NK-92 treated with Interleukin-12 subunit alpha and Interleukin-12 subunit beta, amount 100 ng/mL, for 24 hours (cell line): Measurements from ENCODE around the gene CPPED1.
"Not testable (repeated sequence)": the region's sequence is repeated elsewhere in the genome, so short reads cannot be mapped to it uniquely, and the experiment has no call there.

Source experiments
- DNase-seq: peaks from one replicate; lab custom pipeline; 2025; lab: John Stamatoyannopoulos, UW

Gene CPPED1

GRCh38 chr16:12801511-12802042, 2.1 kb downstream of the CPPED1 start:
- no peak for DNase-seq

DNA sequence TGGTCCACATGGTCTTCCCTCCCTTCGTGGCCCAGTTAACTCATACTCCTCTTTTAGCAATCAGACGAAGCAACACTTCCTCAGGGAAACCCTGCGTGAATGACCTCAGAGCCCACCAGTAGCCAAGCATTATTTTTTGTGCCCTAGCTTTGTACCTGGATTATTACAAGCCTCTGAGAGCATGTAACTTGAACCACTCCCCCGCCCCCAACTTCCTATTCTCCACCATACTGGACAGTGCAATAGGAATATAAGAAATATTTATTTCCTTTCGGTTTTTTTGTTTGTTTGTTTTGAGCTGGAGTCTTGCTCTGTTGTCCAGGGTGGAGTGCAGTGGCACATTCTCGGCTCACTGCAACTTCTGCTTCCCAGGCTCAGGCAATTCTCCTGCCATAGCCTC, 2.9 kb downstream of the CPPED1 start:
- no peak for DNase-seq

- not testable (repeated sequence) for DNase-seq
These were observed 3.7 kb downstream of the CPPED1 start for GRCh38 chr16:12799996-12800395.

DNA sequence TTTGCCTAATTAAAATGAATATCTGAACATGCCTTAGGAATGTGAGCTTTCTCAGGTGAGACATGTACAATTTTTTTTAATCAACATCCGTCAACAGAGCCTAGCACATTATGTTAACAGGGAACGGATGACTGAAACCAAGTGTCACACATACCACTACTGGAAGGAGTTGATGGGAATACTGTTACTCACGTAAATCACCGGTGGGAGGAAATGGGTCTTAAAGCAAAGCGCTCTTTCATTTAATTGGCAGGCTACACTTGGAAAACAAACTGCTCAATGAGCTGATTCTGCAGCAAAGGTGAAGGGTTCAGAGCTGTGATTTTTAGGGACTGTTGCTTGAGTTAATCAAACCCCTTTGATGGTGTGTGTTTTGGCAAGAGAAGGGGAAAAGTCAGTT, 4.8 kb downstream of the CPPED1 start:
- no peak for DNase-seq

GRCh38 chr16:12798171-12798570, 5.5 kb downstream of the CPPED1 start:
- DNase-seq = no peak

GRCh38 chr16:12796498-12796897, 7.2 kb downstream of the CPPED1 start:
- DNase-seq = no peak

DNA sequence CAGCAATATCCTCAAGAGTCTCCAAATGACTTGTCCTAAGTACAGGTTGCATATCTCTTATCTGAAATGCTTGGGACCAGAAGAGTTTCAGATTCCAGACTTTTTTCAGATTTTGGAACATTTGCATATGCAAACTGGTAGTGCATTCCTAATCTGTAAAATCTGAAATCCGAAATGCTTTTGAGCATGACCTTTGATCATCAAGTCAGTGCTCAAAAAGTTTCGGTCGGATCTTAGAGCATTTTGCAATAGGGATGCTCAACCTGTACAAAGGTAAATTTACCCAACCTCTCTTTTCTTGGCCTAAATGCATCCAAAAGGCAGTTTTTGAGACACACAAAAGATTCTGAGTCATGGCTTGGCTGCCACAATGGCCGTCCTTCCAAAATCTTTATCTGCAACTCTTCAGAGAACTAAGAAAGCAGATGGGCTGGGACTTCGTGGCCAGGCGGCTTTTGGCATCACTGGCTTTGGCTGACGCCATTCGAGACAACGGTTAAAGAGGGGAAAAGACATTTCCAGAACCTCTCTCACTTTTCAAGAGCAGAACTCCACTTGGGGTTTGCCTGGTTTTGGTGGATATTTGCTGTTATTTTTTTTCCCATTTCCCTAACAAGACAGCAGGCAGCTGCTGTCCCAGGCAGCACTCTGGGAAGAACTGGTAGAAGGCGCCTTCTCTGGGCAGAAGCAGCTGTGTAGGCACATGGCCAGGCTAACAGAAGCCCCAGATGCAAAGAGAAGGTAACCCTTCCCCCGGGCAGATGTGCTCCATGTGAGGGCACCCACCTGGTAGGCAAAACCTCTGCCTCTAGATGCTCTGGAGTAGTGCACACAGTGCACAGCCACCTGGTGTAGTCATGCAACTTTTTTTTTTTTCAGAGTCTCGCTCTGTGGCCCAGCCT, 8.9 kb downstream of the CPPED1 start:
- no peak for DNase-seq

- no peak for DNase-seq
These were observed 9.8 kb downstream of the CPPED1 start for GRCh38 chr16:12793865-12794240.

GRCh38 chr16:12793120-12793864, 10.4 kb downstream of the CPPED1 start:
- DNase-seq = no peak

- not testable (repeated sequence) for DNase-seq
These were observed 11.2 kb downstream of the CPPED1 start for GRCh38 chr16:12792528-12792927.

DNA sequence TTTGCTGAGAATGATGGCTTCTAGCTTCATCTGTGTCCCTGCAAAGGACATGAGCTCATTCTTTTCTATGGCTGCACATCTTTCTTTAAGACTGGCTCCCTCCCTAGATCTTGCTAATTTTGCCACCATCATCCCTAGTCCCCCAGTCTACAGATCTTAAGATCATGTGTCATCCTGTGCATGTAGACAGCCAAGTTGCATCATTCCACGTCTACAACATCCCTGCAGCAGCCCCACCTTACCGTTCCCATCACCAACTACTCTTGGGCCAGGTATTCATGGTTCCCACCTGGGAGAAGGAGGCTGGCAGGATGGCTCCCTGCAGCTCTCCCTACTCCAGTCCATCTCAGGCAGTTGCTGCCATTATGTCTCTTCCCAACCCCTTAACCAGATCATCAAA, 12.3 kb downstream of the CPPED1 start:
- DNase-seq = no peak

- no peak for DNase-seq
These were observed 14.9 kb downstream of the CPPED1 start for GRCh38 chr16:12788758-12789157.

DNA sequence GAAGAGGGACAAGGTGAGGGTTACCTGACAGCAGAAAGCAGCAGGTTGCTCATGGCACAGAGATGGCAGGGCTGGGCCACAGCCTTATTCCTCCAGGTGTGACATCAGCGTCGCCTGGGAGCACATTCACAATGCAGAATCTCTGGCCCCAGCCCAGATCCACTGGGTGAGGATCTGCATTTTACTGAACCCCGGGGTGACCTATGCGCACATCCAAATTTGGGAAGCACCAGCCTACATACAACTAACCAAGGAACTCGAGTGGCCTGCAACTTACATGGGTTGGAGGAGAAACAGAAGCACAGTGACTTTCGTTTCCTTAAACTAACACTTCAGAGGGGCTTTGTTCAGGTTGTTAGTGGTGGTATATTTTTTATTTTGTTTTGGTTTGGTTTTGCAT, 17.6 kb downstream of the CPPED1 start:
- DNase-seq = no peak

GRCh38 chr16:12784076-12784475, 19.6 kb downstream of the CPPED1 start:
- no peak for DNase-seq

- no peak for DNase-seq
These were observed 21.9 kb downstream of the CPPED1 start for GRCh38 chr16:12781777-12782176.

DNA sequence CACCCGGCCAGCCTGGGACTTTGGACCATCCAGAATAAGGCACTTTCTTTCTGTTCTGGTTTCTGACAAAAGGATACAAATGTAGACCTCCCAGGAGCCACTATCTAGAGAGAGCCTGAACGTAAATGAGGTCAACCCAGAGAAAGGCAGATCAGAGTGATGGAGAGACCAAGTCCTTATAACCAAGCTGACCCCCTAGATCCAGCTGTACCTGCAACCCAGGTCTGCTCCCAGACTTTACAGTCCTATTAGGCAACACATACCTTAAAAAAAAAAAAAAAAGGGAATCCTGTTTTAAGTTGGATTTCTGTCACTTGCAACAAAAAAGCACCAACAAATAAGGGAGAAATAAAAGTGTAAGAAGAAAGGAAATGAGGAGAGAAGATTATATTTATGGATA, 23.2 kb downstream of the CPPED1 start:
- no peak for DNase-seq

DNA sequence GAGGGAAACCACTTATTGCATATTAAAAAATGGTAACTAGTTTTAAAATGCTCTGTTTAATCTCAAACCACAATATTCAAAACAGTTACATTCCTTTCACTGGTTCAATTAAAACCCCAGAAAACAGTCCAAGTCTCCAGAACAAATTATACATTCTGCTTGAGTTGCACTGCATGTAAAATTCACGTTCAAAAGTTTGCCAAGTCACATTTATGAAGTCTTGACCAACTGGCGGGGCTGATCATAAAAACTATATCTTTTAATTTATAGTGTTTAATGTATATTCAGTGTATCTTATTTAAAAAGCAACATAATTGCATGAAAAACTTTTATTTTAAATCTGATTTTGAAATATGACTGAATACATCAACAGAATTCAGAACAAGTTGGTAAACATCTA, 25.0 kb downstream of the CPPED1 start:
- no peak for DNase-seq

DNA sequence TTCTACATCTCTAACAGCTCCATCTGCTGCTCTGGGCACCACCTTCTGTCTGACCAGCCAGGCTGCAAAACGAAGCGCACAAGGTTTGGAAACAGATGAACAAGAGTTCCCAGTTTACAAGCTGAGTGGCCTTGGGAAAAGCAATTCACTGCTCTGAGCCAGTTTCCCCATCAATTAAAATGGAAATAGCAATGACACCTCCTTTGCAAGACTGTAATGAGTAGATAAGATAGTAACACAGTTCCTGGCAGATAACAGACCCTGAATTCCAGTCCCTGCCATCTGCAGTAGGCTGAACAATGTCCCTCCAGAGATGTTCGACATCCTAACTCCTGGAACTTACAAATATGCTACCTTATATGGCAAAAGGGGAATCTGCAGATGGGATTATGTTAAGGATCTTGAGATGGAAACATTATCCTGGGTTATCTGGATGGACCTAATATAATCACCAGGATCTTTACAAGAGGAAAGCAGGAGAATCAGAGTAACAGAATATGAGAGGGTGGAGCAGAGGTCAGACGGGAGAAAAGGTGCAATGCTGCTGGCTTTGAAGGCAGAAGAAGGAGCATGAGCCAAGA, 27.9 kb downstream of the CPPED1 start:
- DNase-seq = no peak

GRCh38 chr16:12773221-12773620, 30.5 kb downstream of the CPPED1 start:
- no peak for DNase-seq

- DNase-seq = no peak
These were observed 32.3 kb downstream of the CPPED1 start for GRCh38 chr16:12771341-12771798.

DNA sequence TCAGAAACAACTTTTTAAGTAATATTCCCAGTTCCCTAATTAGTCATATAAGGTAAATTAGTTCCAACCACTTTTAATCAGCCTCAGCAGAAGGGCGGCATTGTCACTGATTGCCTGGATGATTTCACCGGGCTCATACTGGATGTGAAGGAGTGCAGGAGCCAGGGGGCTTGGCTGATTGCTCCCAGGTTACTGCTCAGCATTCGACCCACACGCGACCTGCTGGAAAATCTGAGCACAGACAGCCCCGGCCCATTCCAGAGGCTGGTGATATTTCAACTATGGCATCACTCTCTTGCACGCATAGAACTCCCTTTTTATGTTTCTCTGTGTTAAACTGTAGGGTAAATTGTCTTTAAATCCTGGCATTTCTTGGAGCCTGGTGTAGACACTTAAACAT, 34.2 kb downstream of the CPPED1 start:
- no peak for DNase-seq

DNA sequence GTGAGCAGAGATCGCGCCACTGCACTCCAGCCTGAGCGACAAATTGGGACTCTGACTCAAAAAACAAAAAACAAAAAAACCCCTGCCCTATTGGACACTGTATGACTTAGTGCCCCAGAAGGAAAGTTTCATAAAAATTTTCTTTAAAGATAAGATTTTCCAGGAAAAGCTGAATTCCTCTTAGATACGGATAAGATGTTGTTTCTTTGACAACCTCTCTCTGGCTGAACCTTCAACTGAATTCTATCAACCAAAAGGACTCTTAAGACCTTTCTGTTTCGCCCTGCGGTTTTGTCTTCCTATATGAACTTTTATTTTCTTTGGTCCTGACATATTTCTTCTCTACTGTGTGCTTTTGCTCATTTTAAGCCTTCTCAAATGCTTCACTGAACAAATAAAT, 35.8 kb downstream of the CPPED1 start:
- no peak for DNase-seq

- DNase-seq = no peak
These were observed 36.8 kb downstream of the CPPED1 start for GRCh38 chr16:12766853-12767252.
